Kidney (tissue), 14 donors: ENCODE data around the gene SYNGAP1. TPM values are rescaled to one million over a fixed set of nuclear protein-coding genes. Genes with fewer than 3 reads are reported as not detected.
A peak's percentile ranks its signal among the peaks of the same experiment; 100 is the strongest.

Source experiments
- DNase-seq, 5 donors: peaks; one replicate each; pipeline ENCODE4 v3.0.0-alpha.2; 2013 to 2020
- FAIRE-seq: peaks from 2 replicates; lab custom pipeline; 2012; peaks lifted over from hg19 to GRCh38; lab: Jason Lieb, UNC
- H3K27ac ChIP-seq, 2 donors: one replicate each; pipeline ENCODE4 v1.7.0; 2013; ENCODE audit warnings: low read depth in 2 of 2, low read length in 2 of 2, inconsistent platforms in 1 of 2
- H3K27me3 ChIP-seq: one replicate; pipeline ENCODE4 v1.7.1; 2013; ENCODE audit warnings: low read length, inconsistent platforms; ENCODE audit not compliant: control insufficient read depth, insufficient read depth
- H3K36me3 ChIP-seq, 3 donors: one replicate each; pipeline versions ENCODE4 v1.7.0 to v1.7.1; 2013; ENCODE audit warnings: low read length in 3 of 3, control low read depth in 1 of 3, inconsistent platforms in 1 of 3; ENCODE audit not compliant: insufficient read depth in 3 of 3, control insufficient read depth in 2 of 3
- H3K4me1 ChIP-seq, 3 donors: one replicate each; pipeline versions ENCODE4 v1.7.0 to v1.7.1; 2013; ENCODE audit warnings: low read length in 3 of 3, inconsistent platforms in 1 of 3, low read depth in 1 of 3; ENCODE audit not compliant: control insufficient read depth in 2 of 3, insufficient read depth in 2 of 3
- H3K4me3 ChIP-seq, 3 donors: one replicate each; pipeline versions ENCODE4 v1.7.0 to v1.8.1; 2013; ENCODE audit warnings: low read length in 3 of 3, control low read depth in 1 of 3, inconsistent platforms in 1 of 3
- H3K9ac ChIP-seq, 3 donors: one replicate each; pipeline versions ENCODE4 v1.7.0 to v1.7.1; 2013; ENCODE audit warnings: low read length in 3 of 3, control low read depth in 1 of 3, inconsistent platforms in 1 of 3
- H3K9me3 ChIP-seq, 3 donors: one replicate each; pipeline versions ENCODE4 v1.7.0 to v1.7.1; 2013; ENCODE audit warnings: low read length in 3 of 3, control low read depth in 1 of 3, inconsistent platforms in 1 of 3; ENCODE audit not compliant: control insufficient read depth in 2 of 3, insufficient read depth in 1 of 3
- CTCF ChIP-seq: IDR thresholded peaks from 3 replicates; pipeline ENCODE4 v1.5.1; 2012; ENCODE audit warnings: mild to moderate bottlenecking, moderate library complexity, borderline replicate concordance; ENCODE audit not compliant: insufficient read depth; ENCODE audit errors: extremely low read depth
- intact Hi-C: fragments of 100-400 bp; cut with DNase I; formaldehyde crosslinking; loops from one replicate; pipeline ENCODE4 v1.11.1; 2022
- polyA plus RNA-seq: library from polyadenylated mRNA; stranded (reverse); fragments of 350-450 nt; fragmentation: Illumina TruSeq; extraction: RNeasy Lipid Tissue Mini Kit (QIAGEN cat#74804); gene quantifications from one replicate; pipeline ENCODE4 v1.2.3, GENCODE V29; 2014; ENCODE audit warnings: low read depth, low replicate concordance; ENCODE audit not compliant: insufficient read depth
- total RNA-seq: library from RNA; stranded (reverse); fragmentation: NEBNext Ultra II Directional; extraction: Animal tissue kit (Norgen Biotek cat#: 25700); gene quantifications from one replicate; pipeline ENCODE4 v1.2.1, GENCODE V29; 2021
- donor health status: control.
- donor health status: control.
- donor health status: control.
- donor health status: control.
- donor health status: control.
- donor health status: DM: yes; HTN: yes; CAD: no.
- donor health status: Normal renal cell carcinoma (clear cell type).

SYNGAP1 gene
- total and polyA plus RNA-seq, 2 donors from 2014 or later, result 2.7 to 17.8 TPM

DNA sequence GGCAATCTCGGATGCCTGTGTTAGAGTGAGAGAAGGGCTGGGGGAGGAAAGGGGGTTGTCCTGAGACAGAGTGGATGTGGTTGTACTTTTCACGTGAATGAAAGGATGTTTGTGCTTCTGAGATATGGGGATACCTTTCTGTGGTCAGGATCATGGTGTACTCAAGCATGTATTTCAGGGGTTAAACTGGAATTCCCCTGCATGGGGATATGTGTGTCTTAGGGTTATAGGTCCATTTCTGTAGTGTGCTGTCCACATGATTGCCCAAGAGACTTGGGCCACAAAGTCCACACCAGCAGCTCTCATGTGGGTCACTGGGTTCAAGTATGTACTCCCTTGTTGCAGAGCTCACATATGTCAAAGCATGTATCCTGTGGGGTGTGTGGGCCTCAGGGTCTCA is 10.5 kb downstream of the SYNGAP1 start:
- Histone ChIP-seq H3K27me3 (no peaks in the 10 kb centered on the region), H3K4me1 (peaks cover 6 to 30% (median 7%) of the 10 kb centered on the region in 3 donors), H3K36me3 (no peaks in the 10 kb centered on the region), H3K9ac (no peak overlapping the region), H3K27ac (no peak overlapping the region), H3K9me3 (no peaks in the 10 kb centered on the region), H3K4me3 (no peak overlapping the region)
- intact Hi-C loops, result no loop called here
- DNase-seq, result no peak
- no peak for TF ChIP-seq CTCF
- no peak for FAIRE-seq

DNA sequence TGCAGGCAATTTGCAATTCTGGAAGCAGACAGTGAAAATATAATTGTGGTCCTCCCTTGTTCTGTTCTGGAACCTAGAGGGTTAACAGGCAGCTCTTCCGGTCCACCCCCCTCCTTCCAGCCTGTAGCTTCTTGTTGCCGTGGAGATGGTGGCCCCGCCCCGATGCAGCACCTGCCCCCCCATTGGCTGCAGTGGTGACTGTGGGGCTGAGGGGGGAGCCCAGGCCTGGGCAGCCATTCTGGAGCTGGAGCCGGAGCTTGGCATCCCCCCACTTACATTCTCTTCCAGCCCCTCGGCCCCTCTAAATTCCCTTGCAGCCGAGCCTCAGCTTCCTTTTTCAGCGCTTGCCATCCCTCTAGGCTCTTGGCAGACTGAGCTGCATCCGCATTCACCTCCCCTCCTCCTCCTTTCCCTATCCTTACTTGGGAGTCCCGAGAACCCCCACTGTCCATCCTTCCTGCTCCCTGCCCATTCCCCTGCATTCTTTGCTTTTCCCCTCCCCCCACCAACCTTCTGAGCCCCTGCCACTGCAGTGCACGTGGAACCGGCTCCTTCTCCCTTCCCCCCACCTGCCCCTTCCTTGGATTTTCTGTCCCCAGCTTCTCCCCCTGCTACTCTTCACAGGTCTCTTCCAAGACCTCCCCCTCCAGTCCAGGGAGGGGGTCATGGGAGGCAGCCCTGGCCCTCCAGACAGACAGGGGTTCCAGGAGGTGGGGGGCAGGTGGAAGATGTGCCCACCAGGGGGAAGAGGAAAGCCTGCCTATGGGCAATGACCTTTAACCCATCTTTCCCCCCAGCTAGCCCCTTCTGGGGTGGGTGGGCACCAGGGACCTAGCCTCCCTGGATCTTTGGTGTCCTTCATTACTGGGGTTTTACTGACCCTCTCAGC is 11.4 kb downstream of the SYNGAP1 start:
- FAIRE-seq (no peak), DNase-seq (peak; percentile 83 to 92 (median 88))
- intact Hi-C loops, result no loop called here

GRCh38 chr6:33431880-33432541 is 12.1 kb downstream of the SYNGAP1 start:
- intact Hi-C loops, result no loop called here
- FAIRE-seq, result no peak
- TF ChIP-seq CTCF, result no peak

More for the DNA sequence above, 11.4 kb downstream of the SYNGAP1 start:
- no peak overlapping the region for H3K27ac ChIP-seq
- no peak for TF ChIP-seq CTCF
- H3K36me3 ChIP-seq, result peaks cover 0 to 6% (median 4%) of the 10 kb centered on the region in 3 donors
- no peaks in the 10 kb centered on the region for H3K9me3 ChIP-seq
- no peak overlapping the region for H3K9ac ChIP-seq
- peak overlapping the region in 1 of 3 donors; percentile 16 for H3K4me3 ChIP-seq
- H3K27me3 ChIP-seq, result no peaks in the 10 kb centered on the region
- H3K4me1 ChIP-seq, result peaks cover 6 to 30% (median 7%) of the 10 kb centered on the region in 3 donors

More at GRCh38 chr6:33431880-33432541, 12.1 kb downstream of the SYNGAP1 start:
- Histone ChIP-seq H3K27ac (no peak overlapping the region), H3K4me1 (peaks cover 6 to 29% (median 7%) of the 10 kb centered on the region in 3 donors), H3K4me3 (no peak overlapping the region), H3K36me3 (peaks cover 0 to 10% (median 4%) of the 10 kb centered on the region in 3 donors), H3K9ac (no peak overlapping the region), H3K9me3 (no peaks in the 10 kb centered on the region), H3K27me3 (no peaks in the 10 kb centered on the region)
- peak in 2 of 5 donors; percentile 25 to 77 for DNase-seq
